HepG2 (cell line): ENCODE data around the gene NAA25. TPM values are rescaled to one million over a fixed set of nuclear protein-coding genes. Genes with fewer than 3 reads are reported as not detected.

ENCODE experiments used
- ATAC-seq: fragments of 200-7000 bp; cut with Tn5 transposase; 3 replicates; pipeline ENCODE4 v1.9.1; 2020; ENCODE audit warnings: mild to moderate bottlenecking, moderate library complexity
- BruUV-seq: library from RNA; stranded (reverse); fragments of 400-500 nt; replicated peaks from 2 replicates; lab custom pipeline; 2021; lab: Mats Ljungman, UMichigan
- CTCF ChIA-PET: fragments of 300-600 bp; formaldehyde crosslinking; extraction: SDS; loops from one replicate; lab custom pipeline; 2021; ENCODE audit warnings: low total read pairs, inconsistent platforms, low intra/inter-chr PET ratio; lab: Yijun Ruan, JAX
- POLR2A ChIA-PET: fragments of 350-600 bp; sonication (Branson Sonifier 250); formaldehyde crosslinking; loops from one replicate; lab custom pipeline; 2020; ENCODE audit warnings: antibody characterized with exemption, inconsistent platforms; lab: Yijun Ruan, JAX
- DNase-seq: peaks from one replicate; pipeline ENCODE4 v3.0.0-alpha.2; 2015; ENCODE audit warnings: low spot score
- FAIRE-seq: peaks from 3 replicates; lab custom pipeline; 2011; peaks lifted over from hg19 to GRCh38; lab: Jason Lieb, UNC
- H2AFZ ChIP-seq: one replicate; pipeline ENCODE4 v1.6.1; 2011; ENCODE audit warnings: low read length, inconsistent platforms
- H3K27ac ChIP-seq: fragments of 300-600 bp; 3 replicates; pipeline ENCODE4 v1.8.0; 2011; ENCODE audit warnings: mixed run types, mild to moderate bottlenecking, mixed read lengths, low read length, inconsistent platforms; ENCODE audit not compliant: insufficient read depth; ENCODE audit errors: extremely low read length
- H3K27me3 ChIP-seq, 2 experiments: fragments of 200-600 bp in 1 of 2; 2 replicates in 1 of 2; 3 replicates in 1 of 2; pipeline versions ENCODE4 v1.6.0 to v1.8.0; 2011; ENCODE audit warnings: low read length in 2 of 2, mild to moderate bottlenecking in 2 of 2, moderate library complexity in 2 of 2, inconsistent platforms in 1 of 2; ENCODE audit not compliant: insufficient read depth in 2 of 2, control insufficient read depth in 1 of 2
- H3K36me3 ChIP-seq, 2 experiments: fragments of 200-600 bp in 1 of 2; replicated peaks in 1 of 2; 2 replicates in 1 of 2; 3 replicates in 1 of 2; pipeline versions ENCODE4 v1.5.1 to v1.8.0; 2011; ENCODE audit warnings: low read length in 2 of 2, inconsistent platforms in 1 of 2; ENCODE audit not compliant: insufficient read depth in 2 of 2, control insufficient read depth in 1 of 2
- H3K4me1 ChIP-seq: 2 replicates; pipeline ENCODE4 v1.5.1; 2012; ENCODE audit warnings: low read length, inconsistent platforms; ENCODE audit not compliant: insufficient read depth
- H3K4me2 ChIP-seq: 2 replicates; pipeline ENCODE4 v1.6.0; 2011; ENCODE audit warnings: low read depth, low read length, inconsistent platforms
- H3K4me3 ChIP-seq, 3 experiments: fragments of 200-600 bp in 1 of 3; sonication (generic), shearing (Covaris generic) in 1 of 3; replicated peaks in 1 of 3; 2 replicates each; pipeline ENCODE4 v1.5.1; 2011 to 2016; ENCODE audit warnings: low read length in 3 of 3, inconsistent platforms in 2 of 3, low read depth in 2 of 3, mild to moderate bottlenecking in 2 of 3, control low read depth in 1 of 3, mixed read lengths in 1 of 3; ENCODE audit not compliant: insufficient read depth in 1 of 3
- H3K79me2 ChIP-seq: one replicate; pipeline ENCODE4 v1.6.1; 2011; ENCODE audit warnings: low read length, inconsistent platforms; ENCODE audit not compliant: insufficient read depth
- H3K9ac ChIP-seq: 2 replicates; pipeline ENCODE4 v1.6.0; 2011; ENCODE audit warnings: mild to moderate bottlenecking, low read depth, low read length, inconsistent platforms; ENCODE audit not compliant: insufficient read depth
- H3K9me3 ChIP-seq: 2 replicates; pipeline ENCODE4 v1.5.1; 2012; ENCODE audit warnings: mild to moderate bottlenecking, low read length
- H4K20me1 ChIP-seq: 2 replicates; pipeline ENCODE4 v1.6.0; 2011; ENCODE audit warnings: inconsistent platforms, mild to moderate bottlenecking, low read length, moderate library complexity; ENCODE audit not compliant: insufficient read depth
- CC2D1A ChIP-seq: sonication (generic); formaldehyde crosslinking; IDR thresholded peaks from 2 replicates; pipeline ENCODE4 v1.8.1; 2023; ENCODE audit warnings: mild to moderate bottlenecking, missing genetic modification reagents
- ETV5 ChIP-seq: IDR thresholded peaks from 2 replicates; pipeline ENCODE4 v1.6.1; 2018; ENCODE audit warnings: missing biosample characterization, missing genetic modification reagents, inconsistent platforms, borderline replicate concordance
- GRHL1 ChIP-seq: sonication (generic); formaldehyde crosslinking; conservative IDR thresholded peaks from 2 replicates; pipeline ENCODE4 v1.8.0; 2022; ENCODE audit warnings: missing genetic modification reagents
- KDM1A ChIP-seq: IDR thresholded peaks from 2 replicates; pipeline ENCODE4 v1.6.1; 2016; ENCODE audit warnings: missing compliant biosample characterization
- KLF11 ChIP-seq: IDR thresholded peaks from 2 replicates; pipeline ENCODE4 v1.6.1; 2016; ENCODE audit warnings: missing compliant biosample characterization
- WGBS: methylation state at CpG from one replicate; pipeline ENCODE4 v1.1.6; 2017; ENCODE audit warnings: low lambda C conversion rate; 5-methylcytosine and 5-hydroxymethylcytosine counted together
- in situ Hi-C: cut with HindIII; loops from 2 replicates; pipeline ENCODE4 v1.10.0; 2017; ENCODE audit warnings: low pct_unique_long_range_greater_than_20kb; ENCODE audit not compliant: extremely low pct_ligation_motif_present
- intact Hi-C: fragments of 100-400 bp; cut with micrococcal nuclease; formaldehyde crosslinking; loops from one replicate; pipeline ENCODE4 v1.10.0; 2022; ENCODE audit not compliant: unreplicated experiment
- polyA plus RNA-seq, 8 experiments: library from polyadenylated mRNA; depleted of rRNA in 3 of 8; stranded (reverse) in 7 of 8; unstranded in 1 of 8; fragments of >200 nt; fragmentation: Illumina TruSeq in 4 of 8; extraction: Trizol in 4 of 8; gene quantifications; 2 replicates each; pipeline versions ENCODE4 v1.2.1 to v1.2.3, GENCODE V29; 2011 to 2016; ENCODE audit warnings: low read depth in 4 of 8, missing spikeins in 1 of 8, mixed read lengths in 1 of 8; ENCODE audit not compliant: insufficient read depth in 1 of 8
- total RNA-seq, 5 experiments: library from RNA; depleted of rRNA; stranded (reverse); fragments of >200 nt; fragmentation: Illumina TruSeq; extraction: Trizol; gene quantifications; 2 replicates each; pipeline ENCODE4 v1.2.3, GENCODE V29; 2016; ENCODE audit warnings: low read depth in 1 of 5
- TF ChIP-seq, protein P1 (sequence below): sonication (generic); formaldehyde crosslinking; conservative IDR thresholded peaks from 2 replicates; pipeline ENCODE4 v1.4.0; 2020; ENCODE audit warnings: missing genetic modification reagents
- TF ChIP-seq, protein P2 (sequence below): fragments of 450-650 bp; IDR thresholded peaks from 2 replicates; pipeline ENCODE4 v1.6.1; 2017; ENCODE audit warnings: mild to moderate bottlenecking
- TF ChIP-seq, protein P3 (sequence below): sonication (generic); formaldehyde crosslinking; IDR thresholded peaks from 2 replicates; pipeline ENCODE4 v1.5.0; 2020; ENCODE audit warnings: mild to moderate bottlenecking, missing genetic modification reagents, borderline replicate concordance

NAA25 gene
- total and polyA plus RNA-seq, 2 of the 13 experiments (the other 11 are each of a cell fraction or from before 2014, with no cell fraction given) = 11.4 to 32.0 TPM

GRCh38 chr12:112061137-112061536 is 47.4 kb downstream of the NAA25 start:
- no peak overlapping the region for H3K9ac ChIP-seq

More at GRCh38 chr12:112061137-112061536, 47.4 kb downstream of the NAA25 start:
- no peaks in the 10 kb centered on the region for H3K4me1 ChIP-seq
- no peaks in the 10 kb centered on the region for H4K20me1 ChIP-seq
- no peak overlapping the region for H3K27ac ChIP-seq
- ChIA-PET POLR2A (no interaction called here), CTCF (no interaction called here)
- intact Hi-C loops = no loop called here
- H3K27me3 ChIP-seq = no peaks in the 10 kb centered on the region
- no peak overlapping the region for H2AFZ ChIP-seq
- in situ Hi-C loops = no loop called here
- WGBS = 93% methylated on average over 2 of the region's 2 CpGs
- DNase-seq (no peak), ATAC-seq (no peak), FAIRE-seq (no peak)
- H3K4me2 ChIP-seq = no peak overlapping the region
- TF ChIP-seq, protein P1, sequence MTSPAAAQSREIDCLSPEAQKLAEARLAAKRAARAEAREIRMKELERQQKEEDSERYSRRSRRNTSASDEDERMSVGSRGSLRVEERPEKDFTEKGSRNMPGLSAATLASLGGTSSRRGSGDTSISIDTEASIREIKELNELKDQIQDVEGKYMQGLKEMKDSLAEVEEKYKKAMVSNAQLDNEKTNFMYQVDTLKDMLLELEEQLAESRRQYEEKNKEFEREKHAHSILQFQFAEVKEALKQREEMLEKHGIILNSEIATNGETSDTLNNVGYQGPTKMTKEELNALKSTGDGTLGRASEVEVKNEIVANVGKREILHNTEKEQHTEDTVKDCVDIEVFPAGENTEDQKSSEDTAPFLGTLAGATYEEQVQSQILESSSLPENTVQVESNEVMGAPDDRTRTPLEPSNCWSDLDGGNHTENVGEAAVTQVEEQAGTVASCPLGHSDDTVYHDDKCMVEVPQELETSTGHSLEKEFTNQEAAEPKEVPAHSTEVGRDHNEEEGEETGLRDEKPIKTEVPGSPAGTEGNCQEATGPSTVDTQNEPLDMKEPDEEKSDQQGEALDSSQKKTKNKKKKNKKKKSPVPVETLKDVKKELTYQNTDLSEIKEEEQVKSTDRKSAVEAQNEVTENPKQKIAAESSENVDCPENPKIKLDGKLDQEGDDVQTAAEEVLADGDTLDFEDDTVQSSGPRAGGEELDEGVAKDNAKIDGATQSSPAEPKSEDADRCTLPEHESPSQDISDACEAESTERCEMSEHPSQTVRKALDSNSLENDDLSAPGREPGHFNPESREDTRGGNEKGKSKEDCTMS (CRISPR knock-in tag) = no peak
- TF ChIP-seq CC2D1A (CRISPR knock-in tag) (no peak), KDM1A (CRISPR knock-in tag) (no peak), GRHL1 (CRISPR knock-in tag) (no peak), ETV5 (no peak), KLF11 (CRISPR knock-in tag) (no peak)
- TF ChIP-seq, protein P2, sequence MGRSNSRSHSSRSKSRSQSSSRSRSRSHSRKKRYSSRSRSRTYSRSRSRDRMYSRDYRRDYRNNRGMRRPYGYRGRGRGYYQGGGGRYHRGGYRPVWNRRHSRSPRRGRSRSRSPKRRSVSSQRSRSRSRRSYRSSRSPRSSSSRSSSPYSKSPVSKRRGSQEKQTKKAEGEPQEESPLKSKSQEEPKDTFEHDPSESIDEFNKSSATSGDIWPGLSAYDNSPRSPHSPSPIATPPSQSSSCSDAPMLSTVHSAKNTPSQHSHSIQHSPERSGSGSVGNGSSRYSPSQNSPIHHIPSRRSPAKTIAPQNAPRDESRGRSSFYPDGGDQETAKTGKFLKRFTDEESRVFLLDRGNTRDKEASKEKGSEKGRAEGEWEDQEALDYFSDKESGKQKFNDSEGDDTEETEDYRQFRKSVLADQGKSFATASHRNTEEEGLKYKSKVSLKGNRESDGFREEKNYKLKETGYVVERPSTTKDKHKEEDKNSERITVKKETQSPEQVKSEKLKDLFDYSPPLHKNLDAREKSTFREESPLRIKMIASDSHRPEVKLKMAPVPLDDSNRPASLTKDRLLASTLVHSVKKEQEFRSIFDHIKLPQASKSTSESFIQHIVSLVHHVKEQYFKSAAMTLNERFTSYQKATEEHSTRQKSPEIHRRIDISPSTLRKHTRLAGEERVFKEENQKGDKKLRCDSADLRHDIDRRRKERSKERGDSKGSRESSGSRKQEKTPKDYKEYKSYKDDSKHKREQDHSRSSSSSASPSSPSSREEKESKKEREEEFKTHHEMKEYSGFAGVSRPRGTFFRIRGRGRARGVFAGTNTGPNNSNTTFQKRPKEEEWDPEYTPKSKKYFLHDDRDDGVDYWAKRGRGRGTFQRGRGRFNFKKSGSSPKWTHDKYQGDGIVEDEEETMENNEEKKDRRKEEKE = no peak
- TF ChIP-seq, protein P3, sequence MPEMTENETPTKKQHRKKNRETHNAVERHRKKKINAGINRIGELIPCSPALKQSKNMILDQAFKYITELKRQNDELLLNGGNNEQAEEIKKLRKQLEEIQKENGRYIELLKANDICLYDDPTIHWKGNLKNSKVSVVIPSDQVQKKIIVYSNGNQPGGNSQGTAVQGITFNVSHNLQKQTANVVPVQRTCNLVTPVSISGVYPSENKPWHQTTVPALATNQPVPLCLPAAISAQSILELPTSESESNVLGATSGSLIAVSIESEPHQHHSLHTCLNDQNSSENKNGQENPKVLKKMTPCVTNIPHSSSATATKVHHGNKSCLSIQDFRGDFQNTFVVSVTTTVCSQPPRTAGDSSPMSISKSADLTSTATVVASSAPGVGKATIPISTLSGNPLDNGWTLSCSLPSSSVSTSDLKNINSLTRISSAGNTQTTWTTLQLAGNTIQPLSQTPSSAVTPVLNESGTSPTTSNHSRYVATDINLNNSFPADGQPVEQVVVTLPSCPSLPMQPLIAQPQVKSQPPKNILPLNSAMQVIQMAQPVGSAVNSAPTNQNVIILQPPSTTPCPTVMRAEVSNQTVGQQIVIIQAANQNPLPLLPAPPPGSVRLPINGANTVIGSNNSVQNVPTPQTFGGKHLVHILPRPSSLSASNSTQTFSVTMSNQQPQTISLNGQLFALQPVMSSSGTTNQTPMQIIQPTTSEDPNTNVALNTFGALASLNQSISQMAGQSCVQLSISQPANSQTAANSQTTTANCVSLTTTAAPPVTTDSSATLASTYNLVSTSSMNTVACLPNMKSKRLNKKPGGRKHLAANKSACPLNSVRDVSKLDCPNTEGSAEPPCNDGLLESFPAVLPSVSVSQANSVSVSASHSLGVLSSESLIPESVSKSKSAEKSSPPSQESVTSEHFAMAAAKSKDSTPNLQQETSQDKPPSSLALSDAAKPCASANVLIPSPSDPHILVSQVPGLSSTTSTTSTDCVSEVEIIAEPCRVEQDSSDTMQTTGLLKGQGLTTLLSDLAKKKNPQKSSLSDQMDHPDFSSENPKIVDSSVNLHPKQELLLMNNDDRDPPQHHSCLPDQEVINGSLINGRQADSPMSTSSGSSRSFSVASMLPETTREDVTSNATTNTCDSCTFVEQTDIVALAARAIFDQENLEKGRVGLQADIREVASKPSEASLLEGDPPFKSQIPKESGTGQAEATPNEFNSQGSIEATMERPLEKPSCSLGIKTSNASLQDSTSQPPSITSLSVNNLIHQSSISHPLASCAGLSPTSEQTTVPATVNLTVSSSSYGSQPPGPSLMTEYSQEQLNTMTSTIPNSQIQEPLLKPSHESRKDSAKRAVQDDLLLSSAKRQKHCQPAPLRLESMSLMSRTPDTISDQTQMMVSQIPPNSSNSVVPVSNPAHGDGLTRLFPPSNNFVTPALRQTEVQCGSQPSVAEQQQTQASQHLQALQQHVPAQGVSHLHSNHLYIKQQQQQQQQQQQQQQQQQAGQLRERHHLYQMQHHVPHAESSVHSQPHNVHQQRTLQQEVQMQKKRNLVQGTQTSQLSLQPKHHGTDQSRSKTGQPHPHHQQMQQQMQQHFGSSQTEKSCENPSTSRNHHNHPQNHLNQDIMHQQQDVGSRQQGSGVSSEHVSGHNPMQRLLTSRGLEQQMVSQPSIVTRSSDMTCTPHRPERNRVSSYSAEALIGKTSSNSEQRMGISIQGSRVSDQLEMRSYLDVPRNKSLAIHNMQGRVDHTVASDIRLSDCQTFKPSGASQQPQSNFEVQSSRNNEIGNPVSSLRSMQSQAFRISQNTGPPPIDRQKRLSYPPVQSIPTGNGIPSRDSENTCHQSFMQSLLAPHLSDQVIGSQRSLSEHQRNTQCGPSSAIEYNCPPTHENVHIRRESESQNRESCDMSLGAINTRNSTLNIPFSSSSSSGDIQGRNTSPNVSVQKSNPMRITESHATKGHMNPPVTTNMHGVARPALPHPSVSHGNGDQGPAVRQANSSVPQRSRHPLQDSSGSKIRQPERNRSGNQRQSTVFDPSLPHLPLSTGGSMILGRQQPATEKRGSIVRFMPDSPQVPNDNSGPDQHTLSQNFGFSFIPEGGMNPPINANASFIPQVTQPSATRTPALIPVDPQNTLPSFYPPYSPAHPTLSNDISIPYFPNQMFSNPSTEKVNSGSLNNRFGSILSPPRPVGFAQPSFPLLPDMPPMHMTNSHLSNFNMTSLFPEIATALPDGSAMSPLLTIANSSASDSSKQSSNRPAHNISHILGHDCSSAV (CRISPR knock-in tag) = no peak
- BruUV-seq = no TSS peak
- H3K9me3 ChIP-seq = no peaks in the 10 kb centered on the region
- H3K79me2 ChIP-seq = no peaks in the 10 kb centered on the region
- H3K36me3 ChIP-seq = peaks cover 7 to 64% of the 10 kb centered on the region in 2 experiments; a peak in 4 of 5 replicates
- H3K4me3 ChIP-seq = no peak overlapping the region
